Liver (tissue), 9 donors: ENCODE results near the gene HPCA. TPM values are rescaled to one million over a fixed set of nuclear protein-coding genes. Genes with fewer than 3 reads are reported as not detected.

Experiments
- DNase-seq: peaks from one replicate; pipeline ENCODE4 v3.0.0-alpha.2; 2017; ENCODE audit warnings: low spot score
- H3K27ac ChIP-seq, 2 donors: one replicate each; pipeline ENCODE4 v1.7.0; 2013; ENCODE audit warnings: inconsistent platforms in 2 of 2, low read length in 2 of 2, control low read depth in 1 of 2, low read depth in 1 of 2, mild to moderate bottlenecking in 1 of 2
- H3K27me3 ChIP-seq, 4 donors: one replicate each; pipeline versions ENCODE4 v1.6.1 to v1.7.0; 2013; ENCODE audit warnings: low read length in 3 of 4, inconsistent platforms in 1 of 4, mild to moderate bottlenecking in 1 of 4, moderate library complexity in 1 of 4; ENCODE audit not compliant: control insufficient read depth in 4 of 4, insufficient read depth in 4 of 4
- H3K36me3 ChIP-seq, 4 donors: one replicate each; pipeline versions ENCODE4 v1.6.1 to v1.7.0; 2013; ENCODE audit warnings: low read length in 3 of 4, mild to moderate bottlenecking in 3 of 4, low read depth in 1 of 4, moderate library complexity in 1 of 4; ENCODE audit not compliant: control insufficient read depth in 4 of 4, insufficient read depth in 3 of 4
- H3K4me1 ChIP-seq, 4 donors: one replicate each; pipeline versions ENCODE4 v1.6.1 to v1.7.0; 2013; ENCODE audit warnings: low read length in 3 of 4, mild to moderate bottlenecking in 3 of 4, moderate library complexity in 1 of 4; ENCODE audit not compliant: control insufficient read depth in 4 of 4, insufficient read depth in 4 of 4
- H3K4me3 ChIP-seq, 3 donors: one replicate each; pipeline versions ENCODE4 v1.6.1 to v1.7.0; 2013; ENCODE audit warnings: low read length in 3 of 3, control low read depth in 1 of 3, low read depth in 1 of 3, mild to moderate bottlenecking in 1 of 3
- H3K9ac ChIP-seq, 2 donors: one replicate each; pipeline ENCODE4 v1.7.0; 2013; ENCODE audit warnings: low read length in 2 of 2, mild to moderate bottlenecking in 2 of 2, moderate library complexity in 2 of 2, control low read depth in 1 of 2, low read depth in 1 of 2
- H3K9me3 ChIP-seq, 4 donors: one replicate each; pipeline versions ENCODE4 v1.6.1 to v1.7.0; 2013; ENCODE audit warnings: low read length in 3 of 4; ENCODE audit not compliant: control insufficient read depth in 4 of 4
- EGR1 ChIP-seq, 2 donors: IDR thresholded peaks; 2 replicates each; pipeline ENCODE4 v1.6.1; 2016 to 2018; ENCODE audit warnings: antibody characterized with exemption in 2 of 2, low read depth in 2 of 2
- FOXA1 ChIP-seq: IDR thresholded peaks from 2 replicates; pipeline ENCODE4 v1.6.1; 2016; ENCODE audit warnings: antibody characterized with exemption
- FOXA2 ChIP-seq: IDR thresholded peaks from 2 replicates; pipeline ENCODE4 v1.6.1; 2016; ENCODE audit warnings: antibody characterized with exemption
- GABPA ChIP-seq, 2 donors: IDR thresholded peaks in 1 of 2; conservative IDR thresholded peaks in 1 of 2; 2 replicates each; pipeline ENCODE4 v1.6.1; 2016; ENCODE audit warnings: antibody characterized with exemption in 2 of 2, mild to moderate bottlenecking in 1 of 2, moderate library complexity in 1 of 2
- HNF4A ChIP-seq, 2 donors: conservative IDR thresholded peaks; 2 replicates each; pipeline ENCODE4 v1.6.1; 2016; ENCODE audit warnings: antibody characterized with exemption in 2 of 2, mild to moderate bottlenecking in 2 of 2
- HNF4G ChIP-seq: IDR thresholded peaks from 2 replicates; pipeline ENCODE4 v1.6.1; 2016; ENCODE audit warnings: antibody characterized with exemption
- JUND ChIP-seq, 2 donors: IDR thresholded peaks; 2 replicates each; pipeline ENCODE4 v1.6.1; 2016; ENCODE audit warnings: antibody characterized with exemption in 2 of 2
- NR2F2 ChIP-seq: IDR thresholded peaks from 2 replicates; pipeline ENCODE4 v1.6.1; 2016; ENCODE audit warnings: antibody characterized with exemption
- RAD21 ChIP-seq, 2 donors: IDR thresholded peaks; 2 replicates each; pipeline ENCODE4 v1.6.1; 2016; ENCODE audit warnings: antibody characterized with exemption in 2 of 2, mild to moderate bottlenecking in 2 of 2
- REST ChIP-seq: IDR thresholded peaks from 2 replicates; pipeline ENCODE4 v1.6.1; 2016; ENCODE audit warnings: antibody characterized with exemption, mild to moderate bottlenecking
- RXRA ChIP-seq, 2 donors: IDR thresholded peaks; 2 replicates each; pipeline ENCODE4 v1.6.1; 2017 to 2018; ENCODE audit warnings: antibody characterized with exemption in 2 of 2, mild to moderate bottlenecking in 1 of 2
- SP1 ChIP-seq: IDR thresholded peaks from 2 replicates; pipeline ENCODE4 v1.6.1; 2018; ENCODE audit warnings: antibody characterized with exemption, mild to moderate bottlenecking
- TAF1 ChIP-seq: conservative IDR thresholded peaks from 2 replicates; pipeline ENCODE4 v1.6.1; 2016; ENCODE audit warnings: antibody characterized with exemption, mild to moderate bottlenecking
- YY1 ChIP-seq: IDR thresholded peaks from 2 replicates; pipeline ENCODE4 v1.6.1; 2016; ENCODE audit warnings: antibody characterized with exemption, mild to moderate bottlenecking
- WGBS: extraction: QIAGEN DNeasy Blood & Tissue Kit; methylation state at CpG from one replicate; pipeline ENCODE4 v1.1.7; 2013; 5-methylcytosine and 5-hydroxymethylcytosine counted together
- polyA plus RNA-seq, 2 donors: library from polyadenylated mRNA; stranded (reverse) in 1 of 2; unstranded in 1 of 2; fragments of 200-250 nt in 1 of 2; fragments of >200 nt in 1 of 2; fragmentation: Nextera tagmentation in 1 of 2; extraction: Ambion mirVana in 1 of 2; gene quantifications; one replicate each; pipeline versions ENCODE4 v1.2.1 to v1.2.3, GENCODE V29; 2013 to 2015
- total RNA-seq, 2 donors: library from RNA; depleted of rRNA; stranded (reverse); fragments of >200 nt; gene quantifications; one replicate each; pipeline ENCODE4 v1.2.3, GENCODE V29; 2014
- TF ChIP-seq, protein P1 (sequence below): IDR thresholded peaks from 2 replicates; pipeline ENCODE4 v1.6.1; 2016; ENCODE audit warnings: antibody characterized with exemption
- TF ChIP-seq, protein P2 (sequence below): IDR thresholded peaks from 2 replicates; pipeline ENCODE4 v1.6.1; 2016; ENCODE audit warnings: antibody characterized with exemption
- donor health status: healthy.
- donor health status: healthy.
- donor health status: healthy.
- donor health status: healthy.
- donor health status: healthy.

The HPCA gene
- total and polyA plus RNA-seq, 4 donors = not detected

- 87% methylated on average over 5 of the region's 5 CpGs for WGBS
- TF ChIP-seq FOXA2 (no peak), YY1 (no peak), HNF4A (conservative IDR thresholded peaks at IDR 0.05) (no peak), HNF4G (no peak), SP1 (no peak), TAF1 (no peak)
- Histone ChIP-seq H3K4me1 (no peaks in the 10 kb centered on the region), H3K27ac (no peak overlapping the region), H3K27me3 (no peaks in the 10 kb centered on the region), H3K4me3 (no peak overlapping the region), H3K36me3 (no peaks in the 10 kb centered on the region), H3K9ac (no peak overlapping the region), H3K9me3 (no peaks in the 10 kb centered on the region)
- no peak for DNase-seq
These were observed 24.0 kb downstream of the HPCA start for GRCh38 chr1:32910319-32910718.

- H3K27me3 ChIP-seq = no peaks in the 10 kb centered on the region
- no peak overlapping the region for H3K4me3 ChIP-seq
- H3K9ac ChIP-seq = no peak overlapping the region
These were observed 29.7 kb downstream of the HPCA start for GRCh38 chr1:32915766-32916706.

GRCh38 chr1:32917521-32917920 is 31.2 kb downstream of the HPCA start:
- Histone ChIP-seq H3K27ac (no peak overlapping the region), H3K4me3 (no peak overlapping the region), H3K4me1 (peaks cover 0 to 11% (median 6%) of the 10 kb centered on the region in 4 donors), H3K9ac (no peak overlapping the region), H3K36me3 (no peaks in the 10 kb centered on the region), H3K9me3 (no peaks in the 10 kb centered on the region), H3K27me3 (no peaks in the 10 kb centered on the region)
- WGBS = 80% methylated on average over 7 of the region's 7 CpGs
- no peak for DNase-seq
- no peak for TF ChIP-seq FOXA1

More at GRCh38 chr1:32915766-32916706, 29.7 kb downstream of the HPCA start:
- no peaks in the 10 kb centered on the region for H3K36me3 ChIP-seq
- TF ChIP-seq TAF1 = no peak
- no peak for DNase-seq
- peaks cover 0 to 7% (median 5%) of the 10 kb centered on the region in 4 donors for H3K4me1 ChIP-seq
- H3K27ac ChIP-seq = no peak overlapping the region
- no peaks in the 10 kb centered on the region for H3K9me3 ChIP-seq
- 94% methylated on average over 12 of the region's 12 CpGs for WGBS

DNA sequence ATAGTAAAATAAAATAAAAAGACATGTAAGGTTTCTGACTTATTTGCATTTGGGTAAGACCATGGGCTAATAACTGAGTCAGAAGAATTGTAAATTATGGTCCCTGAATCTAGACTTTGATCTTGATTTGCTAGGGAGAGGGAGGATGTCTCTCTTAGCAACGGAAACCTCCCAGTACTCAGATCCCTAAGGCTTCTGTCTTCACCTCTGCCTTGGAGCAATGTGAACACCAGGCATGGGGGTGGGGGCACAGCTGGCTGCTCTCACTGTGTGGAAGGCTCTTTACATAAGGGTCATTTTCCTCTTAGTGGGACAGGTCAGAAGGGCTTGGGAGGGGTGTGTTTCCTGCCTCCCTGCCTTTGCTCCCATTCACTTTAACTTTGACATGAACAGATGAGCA is 31.9 kb downstream of the HPCA start:
- Histone ChIP-seq H3K27ac (no peak overlapping the region), H3K9me3 (no peaks in the 10 kb centered on the region), H3K4me3 (no peak overlapping the region), H3K27me3 (no peaks in the 10 kb centered on the region), H3K9ac (no peak overlapping the region), H3K4me1 (peaks cover 0 to 11% (median 6%) of the 10 kb centered on the region in 4 donors), H3K36me3 (no peaks in the 10 kb centered on the region)
- DNase-seq = no peak
- WGBS = 72% methylated on average over 1 of the region's 1 CpG
- TF ChIP-seq RXRA (IDR thresholded peaks at IDR 0.05) (no peak), HNF4A (conservative IDR thresholded peaks at IDR 0.05) (no peak), GABPA (IDR thresholded peaks at IDR 0.05 in 1 of 2, conservative IDR thresholded peaks at IDR 0.05 in 1 of 2) (no peak), TAF1 (no peak), REST (no peak), FOXA2 (no peak), NR2F2 (no peak), JUND (IDR thresholded peaks at IDR 0.05) (no peak), EGR1 (IDR thresholded peaks at IDR 0.05; ENCODE audit: low read depth in 2 of 2) (no peak), RAD21 (IDR thresholded peaks at IDR 0.05) (no peak)
- TF ChIP-seq, protein P1, sequence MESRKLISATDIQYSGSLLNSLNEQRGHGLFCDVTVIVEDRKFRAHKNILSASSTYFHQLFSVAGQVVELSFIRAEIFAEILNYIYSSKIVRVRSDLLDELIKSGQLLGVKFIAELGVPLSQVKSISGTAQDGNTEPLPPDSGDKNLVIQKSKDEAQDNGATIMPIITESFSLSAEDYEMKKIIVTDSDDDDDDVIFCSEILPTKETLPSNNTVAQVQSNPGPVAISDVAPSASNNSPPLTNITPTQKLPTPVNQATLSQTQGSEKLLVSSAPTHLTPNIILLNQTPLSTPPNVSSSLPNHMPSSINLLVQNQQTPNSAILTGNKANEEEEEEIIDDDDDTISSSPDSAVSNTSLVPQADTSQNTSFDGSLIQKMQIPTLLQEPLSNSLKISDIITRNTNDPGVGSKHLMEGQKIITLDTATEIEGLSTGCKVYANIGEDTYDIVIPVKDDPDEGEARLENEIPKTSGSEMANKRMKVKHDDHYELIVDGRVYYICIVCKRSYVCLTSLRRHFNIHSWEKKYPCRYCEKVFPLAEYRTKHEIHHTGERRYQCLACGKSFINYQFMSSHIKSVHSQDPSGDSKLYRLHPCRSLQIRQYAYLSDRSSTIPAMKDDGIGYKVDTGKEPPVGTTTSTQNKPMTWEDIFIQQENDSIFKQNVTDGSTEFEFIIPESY = no peak
- TF ChIP-seq, protein P2, sequence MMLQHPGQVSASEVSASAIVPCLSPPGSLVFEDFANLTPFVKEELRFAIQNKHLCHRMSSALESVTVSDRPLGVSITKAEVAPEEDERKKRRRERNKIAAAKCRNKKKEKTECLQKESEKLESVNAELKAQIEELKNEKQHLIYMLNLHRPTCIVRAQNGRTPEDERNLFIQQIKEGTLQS = no peak
